K562 (cell line): ENCODE results near the gene ABLIM2. TPM values are rescaled to one million over a fixed set of nuclear protein-coding genes. Genes with fewer than 3 reads are reported as not detected.

ENCODE experiments used
- ATAC-seq: fragments of 200-7000 bp; cut with Tn5 transposase; 3 replicates; pipeline ENCODE4 v1.9.1; 2020; ENCODE audit warnings: moderate library complexity
- BruUV-seq: library from RNA; stranded (reverse); fragments of 400-500 nt; replicated peaks from 2 replicates; lab custom pipeline; 2021; lab: Mats Ljungman, UMichigan
- CTCF ChIA-PET: fragments of 300-600 bp; formaldehyde crosslinking; extraction: SDS; loops from one replicate; lab custom pipeline; 2021; ENCODE audit warnings: low intra/inter-chr PET ratio; lab: Yijun Ruan, JAX
- POLR2A ChIA-PET: fragments of 300-600, 350-650 bp; sonication (Branson Sonifier 250); formaldehyde crosslinking; extraction: SDS; loops from one replicate; lab custom pipeline; 2021; ENCODE audit warnings: antibody characterized with exemption, inconsistent platforms; lab: Yijun Ruan, JAX
- DNase-seq, 4 experiments: peaks; one replicate each; pipeline versions ENCODE4 v3.0.0 to v3.0.0-alpha.2; 2011 to 2018; ENCODE audit warnings: low spot score in 3 of 4, mixed read lengths in 3 of 4; ENCODE audit errors: extremely low read depth in 1 of 4
- FAIRE-seq: peaks from 2 replicates; lab custom pipeline; 2011; peaks lifted over from hg19 to GRCh38; lab: Jason Lieb, UNC
- H2AFZ ChIP-seq: 2 replicates; pipeline ENCODE4 v1.6.0; 2011; ENCODE audit warnings: low read depth, low read length, control low read depth, inconsistent platforms
- H3K27ac ChIP-seq: fragments of 200-600 bp; 3 replicates; pipeline ENCODE4 v1.8.0; 2011; ENCODE audit warnings: low read depth, mild to moderate bottlenecking, control low read depth, inconsistent platforms, low read length, moderate library complexity, mixed read lengths; ENCODE audit errors: extremely low read depth
- H3K27me3 ChIP-seq, 2 experiments: fragments of 300-600 bp in 1 of 2; 2 replicates in 1 of 2; 3 replicates in 1 of 2; pipeline versions ENCODE4 v1.6.0 to v1.8.0; 2011; ENCODE audit warnings: inconsistent platforms in 2 of 2, low read length in 2 of 2, mild to moderate bottlenecking in 1 of 2, mixed read lengths in 1 of 2, moderate library complexity in 1 of 2; ENCODE audit not compliant: control insufficient read depth in 2 of 2, insufficient read depth in 2 of 2
- H3K36me3 ChIP-seq: fragments of 300-600 bp; 3 replicates; pipeline ENCODE4 v1.8.0; 2011; ENCODE audit warnings: mild to moderate bottlenecking, low read length, inconsistent platforms; ENCODE audit not compliant: control insufficient read depth, insufficient read depth
- H3K4me1 ChIP-seq, 2 experiments: fragments of 200-600 bp in 1 of 2; replicated peaks in 1 of 2; 2 replicates in 1 of 2; 3 replicates in 1 of 2; pipeline versions ENCODE4 v1.5.1 to v1.8.0; 2011; ENCODE audit warnings: inconsistent platforms in 2 of 2, low read length in 2 of 2, mild to moderate bottlenecking in 1 of 2, mixed read lengths in 1 of 2, moderate library complexity in 1 of 2; ENCODE audit not compliant: control insufficient read depth in 2 of 2, insufficient read depth in 2 of 2
- H3K4me2 ChIP-seq: 2 replicates; pipeline ENCODE4 v1.6.1; 2011; ENCODE audit warnings: low read length, control low read depth, inconsistent platforms, mixed read lengths; ENCODE audit not compliant: insufficient read depth
- H3K4me3 ChIP-seq: fragments of 200-600 bp; sonication (generic), shearing (Covaris generic); 2 replicates; pipeline ENCODE4 v1.5.1; 2016; ENCODE audit warnings: control low read depth, inconsistent platforms
- H3K79me2 ChIP-seq: fragments of 200-600 bp; 3 replicates; pipeline ENCODE4 v1.8.0; 2011; ENCODE audit warnings: low read length, inconsistent platforms; ENCODE audit not compliant: control insufficient read depth, insufficient read depth
- H3K9ac ChIP-seq, 2 experiments: 2 replicates each; pipeline versions ENCODE4 v1.6.0 to v1.6.1; 2011; ENCODE audit warnings: low read depth in 2 of 2, low read length in 2 of 2, control low read depth in 1 of 2, inconsistent platforms in 1 of 2, mild to moderate bottlenecking in 1 of 2, mixed read lengths in 1 of 2; ENCODE audit not compliant: insufficient read depth in 1 of 2
- H3K9me1 ChIP-seq: one replicate; pipeline ENCODE4 v1.6.0; 2011; ENCODE audit warnings: inconsistent platforms, mild to moderate bottlenecking, low read length, moderate library complexity; ENCODE audit not compliant: control insufficient read depth, insufficient read depth
- H3K9me3 ChIP-seq: replicated peaks from 2 replicates; pipeline ENCODE4 v1.5.1; 2011; ENCODE audit warnings: low read depth, low read length, inconsistent platforms; ENCODE audit not compliant: control insufficient read depth, insufficient read depth
- H4K20me1 ChIP-seq: replicated peaks from 2 replicates; pipeline ENCODE4 v1.6.1; 2011; ENCODE audit warnings: low read length, inconsistent platforms, mixed read lengths; ENCODE audit not compliant: control insufficient read depth, insufficient read depth
- ATF7 ChIP-seq: fragments of 450-650 bp; IDR thresholded peaks from 2 replicates; pipeline ENCODE4 v1.7.1; 2014; ENCODE audit warnings: mild to moderate bottlenecking, moderate library complexity
- CUX1 ChIP-seq: fragments of 200-800 bp; sonication (Bioruptor generic); IDR thresholded peaks from 2 replicates; pipeline ENCODE4 v1.6.1; 2016; ENCODE audit warnings: missing genetic modification characterization, missing compliant biosample characterization
- ELF1 ChIP-seq: fragments of 200-800 bp; sonication (Bioruptor generic); IDR thresholded peaks from 2 replicates; pipeline ENCODE4 v1.6.1; 2016; ENCODE audit warnings: missing genetic modification characterization, missing compliant biosample characterization
- HMGN3 ChIP-seq: IDR thresholded peaks from 2 replicates; pipeline ENCODE4 v1.6.1; 2011; ENCODE audit warnings: borderline replicate concordance, low read depth, mild to moderate bottlenecking, mixed read lengths, low read length; ENCODE audit not compliant: insufficient read length; ENCODE audit errors: extremely low read depth
- SRSF1 ChIP-seq: fragments of 200-400 bp; formaldehyde crosslinking; IDR thresholded peaks from 2 replicates; pipeline ENCODE4 v1.6.1; 2017; ENCODE audit warnings: mild to moderate bottlenecking, low read depth, low read length, moderate library complexity
- ZFP30 ChIP-seq: fragments of 250-450 bp; sonication (Bioruptor Pico); IDR thresholded peaks from 2 replicates; pipeline ENCODE4 v1.8.0; 2022; ENCODE audit warnings: moderate library complexity, mild to moderate bottlenecking, inconsistent platforms, borderline replicate concordance
- ZNF124 ChIP-seq: sonication (generic); formaldehyde crosslinking; IDR thresholded peaks from 2 replicates; pipeline ENCODE4 v1.8.1; 2022; ENCODE audit warnings: missing genetic modification reagents
- ZNF79 ChIP-seq: fragments of 250-450 bp; sonication (Bioruptor Pico); IDR thresholded peaks from 2 replicates; pipeline ENCODE4 v1.4.0; 2020; ENCODE audit warnings: low read depth, mild to moderate bottlenecking, moderate library complexity
- WGBS: fragments of 100-300 bp; shearing (Covaris generic); methylation state at CpG from one replicate; pipeline ENCODE4 v1.1.6; 2016; ENCODE audit warnings: low coverage, mixed read lengths; ENCODE audit not compliant: insufficient coverage; ENCODE audit errors: missing lambda C conversion rate; 5-methylcytosine and 5-hydroxymethylcytosine counted together
- in situ Hi-C: fragments of 300-500 bp; cut with MboI; formaldehyde crosslinking; loops from 4 replicates; pipeline ENCODE4 v1.15.0; 2018; ENCODE audit warnings: inconsistent platforms, mixed read lengths
- intact Hi-C: fragments of 100-400 bp; cut with micrococcal nuclease; formaldehyde crosslinking; loops from 2 replicates; pipeline ENCODE4 v1.14.2; 2022
- polyA plus RNA-seq, 8 experiments: library from polyadenylated mRNA; depleted of rRNA in 4 of 8; stranded (reverse) in 5 of 8; unstranded in 3 of 8; fragments of >200 nt; fragmentation: Nextera tagmentation in 2 of 8; fragmentation: Illumina TruSeq in 1 of 8; extraction: Ambion mirVana in 2 of 8; extraction: Trizol in 1 of 8; gene quantifications; 2 replicates each; pipeline versions ENCODE4 v1.2.1 to v1.2.3, GENCODE V29; 2011 to 2014; ENCODE audit warnings: inconsistent platforms in 1 of 8, missing spikeins in 1 of 8
- total RNA-seq, 7 experiments: library from RNA; depleted of rRNA in 6 of 7; stranded (reverse); fragments of >200 nt in 6 of 7; fragmentation: Illumina TruSeq in 2 of 7; extraction: Trizol in 2 of 7; gene quantifications; 2 replicates each; pipeline versions ENCODE4 v1.2.1 to v1.2.3, GENCODE V29; 2011 to 2021; ENCODE audit warnings: low replicate concordance in 1 of 7

The ABLIM2 gene
- total and polyA plus RNA-seq, 9 of the 15 experiments (the other 6 are each of a cell fraction or from before 2014, with no cell fraction given), result not detected

DNA sequence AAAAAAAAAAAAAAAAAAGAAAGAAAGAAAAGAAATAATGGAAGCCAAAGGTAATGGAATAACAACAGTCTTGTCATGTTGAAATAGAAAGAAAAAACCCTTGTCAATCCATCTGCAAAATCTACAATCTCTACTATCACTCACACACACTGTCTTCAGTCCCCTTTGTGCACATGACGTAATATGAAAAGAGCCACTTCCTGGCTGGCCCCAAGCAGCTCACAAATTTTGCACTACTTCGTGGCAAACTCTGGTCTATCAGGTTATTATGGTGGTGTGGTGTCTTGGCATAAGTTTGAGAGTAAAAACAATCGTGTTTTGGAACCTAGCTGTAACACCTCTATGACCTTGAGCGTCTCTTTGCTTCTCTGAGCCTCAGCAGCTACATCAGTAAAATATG is 210.7 kb downstream of the ABLIM2 start:
- Histone ChIP-seq H3K27me3 (0 out of 5 replicates have a peak, but pooled peaks cover 0 to 14% of the 10 kb centered on the region in 2 experiments), H3K27ac (no peak overlapping the region), H3K4me3 (no peak overlapping the region), H3K4me2 (no peak overlapping the region), H3K9me1 (no peaks in the 10 kb centered on the region), H3K36me3 (no peaks in the 10 kb centered on the region), H2AFZ (no peak overlapping the region), H3K9ac (no peak overlapping the region), H3K9me3 (no peaks in the 10 kb centered on the region), H4K20me1 (no peaks in the 10 kb centered on the region; the same call in 1 of the 2 replicates), H3K4me1 (no peaks in the 10 kb centered on the region), H3K79me2 (no peaks in the 10 kb centered on the region)
- ChIA-PET POLR2A (interaction anchor here (1.0 kb wide), 1 partner anchor 17 kb away, joined by 3 read pairs; no protein-coding TSS in a partner anchor), CTCF (no interaction called here)
- DNase-seq (no peak), FAIRE-seq (no peak), ATAC-seq (no peak)
- intact Hi-C loops, result no loop called here
- no TSS peak for BruUV-seq
- in situ Hi-C loops, result no loop called here
- TF ChIP-seq ATF7 (peak; percentile 49; the same call in 1 of the 2 replicates), ZFP30 (CRISPR knock-in tag) (no peak)
- WGBS, result 3% methylated on average over 4 of the region's 4 CpGs

DNA sequence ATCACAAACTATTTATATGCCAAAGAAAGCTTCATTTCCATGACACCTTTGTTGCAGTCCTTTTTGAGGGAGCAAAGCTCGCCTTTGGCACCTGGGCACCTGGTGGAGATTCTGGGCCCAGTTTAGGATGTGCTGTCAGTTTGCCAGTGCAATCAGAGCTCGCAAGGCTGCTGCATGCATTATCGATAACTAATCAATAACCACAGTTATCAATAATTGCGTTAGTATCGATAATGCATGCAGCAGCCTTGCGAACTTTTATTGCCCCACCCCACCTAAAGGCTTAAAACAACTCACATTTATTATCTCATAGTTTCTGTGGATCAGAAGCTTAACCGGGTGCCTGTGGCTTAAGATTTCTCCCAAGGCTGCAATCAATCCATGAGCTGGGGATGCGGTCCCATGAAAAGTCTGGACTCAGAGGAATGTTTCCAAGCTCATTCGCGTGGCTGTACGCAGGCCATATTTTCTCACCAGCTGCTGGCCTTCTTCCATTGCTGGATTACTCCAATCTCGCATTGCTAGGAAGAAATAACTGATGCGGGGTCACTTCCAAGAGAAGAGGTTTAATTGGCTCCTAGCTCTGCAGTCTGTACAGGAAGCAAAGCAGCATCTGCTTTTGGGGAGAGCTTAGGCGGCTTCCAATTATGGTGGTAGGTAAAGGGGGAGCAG is 212.8 kb downstream of the ABLIM2 start:
- ChIA-PET CTCF (no interaction called here), POLR2A (interaction anchor here (0.6 to 0.7 kb wide), 3 partner anchors 11 to 513 kb away, joined by 3 to 4 read pairs (median 3); no protein-coding TSS in a partner anchor)
- H3K79me2 ChIP-seq, result no peaks in the 10 kb centered on the region
- ATAC-seq (no peak), DNase-seq (no peak), FAIRE-seq (no peak)
- no peaks in the 10 kb centered on the region for H3K9me1 ChIP-seq
- no peak overlapping the region for H3K27ac ChIP-seq
- no peak overlapping the region for H3K4me3 ChIP-seq
- no peaks in the 10 kb centered on the region for H3K36me3 ChIP-seq
- no peak overlapping the region for H3K4me2 ChIP-seq
- in situ Hi-C loops, result no loop called here
- 0 out of 5 replicates have a peak, but pooled peaks cover 0 to 14% of the 10 kb centered on the region in 2 experiments for H3K27me3 ChIP-seq
- intact Hi-C loops, result no loop called here
- no peak overlapping the region for H2AFZ ChIP-seq
- BruUV-seq, result no TSS peak
- H3K9ac ChIP-seq, result no peak overlapping the region
- no peaks in the 10 kb centered on the region; the same call in 1 of the 2 replicates for H4K20me1 ChIP-seq
- H3K9me3 ChIP-seq, result no peaks in the 10 kb centered on the region
- no peaks in the 10 kb centered on the region for H3K4me1 ChIP-seq
- WGBS, result 3% methylated on average over 14 of the region's 14 CpGs
- peak; percentile 99 for TF ChIP-seq CUX1 (CRISPR knock-in tag)
- no peak for TF ChIP-seq ELF1 (tag)
- no peak for TF ChIP-seq SRSF1
- TF ChIP-seq ZNF79 (CRISPR knock-in tag), result no peak
- no peak for TF ChIP-seq HMGN3
- TF ChIP-seq ZNF124 (CRISPR knock-in tag), result no peak
